IPS-NIHi7 (cell line): Measurements from ENCODE around the gene TCEAL8.

Experiments used
- DNase-seq: peaks from one replicate; pipeline ENCODE4 v3.0.0; 2012; ENCODE audit warnings: mixed read lengths; ENCODE audit errors: extremely low spot score

TCEAL8 gene

GRCh38 chrX:103214870-103215424 is 40.0 kb downstream of the TCEAL8 start, which contains the start of gene BEX4:
Gene BEX4 (plus strand): TSS chrX:103215108. CDS start chrX:103216154, 1,046 bp downstream.
- peak; percentile 92 for DNase-seq

GRCh38 chrX:103212749-103213457 is 42.1 kb downstream of the TCEAL8 start:
- no peak for DNase-seq

GRCh38 chrX:103211012-103211715 is 43.8 kb downstream of the TCEAL8 start:
- peak; percentile 66 for DNase-seq

GRCh38 chrX:103210056-103210455 is 44.9 kb downstream of the TCEAL8 start:
- no peak for DNase-seq
